Chondrocyte (in vitro differentiated cells): Measurements from ENCODE around the gene YAP1. TPM values are rescaled to one million over a fixed set of nuclear protein-coding genes. Genes with fewer than 3 reads are reported as not detected.
A peak's percentile ranks its signal among the peaks of the same experiment; 100 is the strongest.

Experiments
- DNase-seq: peaks from one replicate; pipeline ENCODE4 v3.0.0; 2021; ENCODE audit warnings: mixed read lengths, low spot score
- H3K27ac Mint-ChIP-seq: one replicate; pipeline ENCODE4 v1.8.0; 2021; ENCODE audit warnings: mild to moderate bottlenecking, moderate library complexity, mixed read lengths; ENCODE audit not compliant: unreplicated experiment
- H3K27me3 Mint-ChIP-seq: 2 replicates; pipeline ENCODE4 v1.8.0; 2021; ENCODE audit warnings: low read depth, mixed read lengths
- H3K36me3 Mint-ChIP-seq: 2 replicates; pipeline ENCODE4 v1.8.0; 2021; ENCODE audit warnings: low read depth, mixed read lengths
- H3K4me1 Mint-ChIP-seq: 2 replicates; pipeline ENCODE4 v1.8.0; 2021; ENCODE audit warnings: low read depth, mild to moderate bottlenecking, mixed read lengths
- H3K4me3 Mint-ChIP-seq: one replicate; pipeline ENCODE4 v1.8.0; 2021; ENCODE audit warnings: mild to moderate bottlenecking, moderate library complexity, mixed read lengths; ENCODE audit not compliant: unreplicated experiment
- H3K9me3 Mint-ChIP-seq: 2 replicates; pipeline ENCODE4 v1.8.0; 2021; ENCODE audit warnings: low read depth, mixed read lengths
- CTCF ChIP-seq: fragments of 200-600 bp; sonication (generic); IDR thresholded peaks from 2 replicates; pipeline ENCODE4 v1.5.0; 2021; ENCODE audit warnings: antibody characterized with exemption, mild to moderate bottlenecking, moderate library complexity
- total RNA-seq: library from RNA; stranded (reverse); gene quantifications from 3 replicates; pipeline ENCODE4 v1.2.1, GENCODE V29; 2021

The YAP1 gene
- total RNA-seq, 1 donor from 2014 or later: 114 TPM

- Mint-ChIP-seq H3K4me1 (peaks cover 38% of the 10 kb centered on the region), H3K27ac (peak overlapping the region; percentile 95), H3K4me3 (no peak overlapping the region), H3K36me3 (peaks cover 19% of the 10 kb centered on the region), H3K27me3 (no peaks in the 10 kb centered on the region), H3K9me3 (no peaks in the 10 kb centered on the region)
- TF ChIP-seq CTCF: no peak
- no peak for DNase-seq
These were observed 69.1 kb downstream of the YAP1 start for GRCh38 chr11:102179371-102179770.

GRCh38 chr11:102184269-102184987 lies 74.2 kb downstream of the YAP1 start:
- Mint-ChIP-seq H3K27ac (no peak overlapping the region), H3K4me3 (no peak overlapping the region), H3K4me1 (peaks cover 35% of the 10 kb centered on the region), H3K27me3 (no peaks in the 10 kb centered on the region), H3K9me3 (no peaks in the 10 kb centered on the region), H3K36me3 (peaks cover 9% of the 10 kb centered on the region)
- TF ChIP-seq CTCF: no peak
- DNase-seq: no peak

- no peaks in the 10 kb centered on the region for H3K9me3 Mint-ChIP-seq
- TF ChIP-seq CTCF: no peak
- peaks cover 32% of the 10 kb centered on the region for H3K4me1 Mint-ChIP-seq
- no peaks in the 10 kb centered on the region for H3K27me3 Mint-ChIP-seq
- H3K36me3 Mint-ChIP-seq: peaks cover 6% of the 10 kb centered on the region
- H3K27ac Mint-ChIP-seq: peak overlapping the region; percentile 14
- no peak overlapping the region for H3K4me3 Mint-ChIP-seq
- DNase-seq: no peak
These were observed 76.4 kb downstream of the YAP1 start for GRCh38 chr11:102186551-102187191.

GRCh38 chr11:102187416-102188151 lies 77.3 kb downstream of the YAP1 start:
- peak overlapping the region; percentile 22 for H3K27ac Mint-ChIP-seq
- H3K27me3 Mint-ChIP-seq: no peaks in the 10 kb centered on the region
- DNase-seq: no peak
- TF ChIP-seq CTCF: no peak
- peaks cover 32% of the 10 kb centered on the region for H3K4me1 Mint-ChIP-seq
- H3K4me3 Mint-ChIP-seq: no peak overlapping the region
- no peaks in the 10 kb centered on the region for H3K9me3 Mint-ChIP-seq
- H3K36me3 Mint-ChIP-seq: peaks cover 6% of the 10 kb centered on the region

GRCh38 chr11:102188488-102188887 lies 78.2 kb downstream of the YAP1 start:
- no peak for TF ChIP-seq CTCF
- no peak for DNase-seq
- Mint-ChIP-seq H3K36me3 (peaks cover under 1% of the 10 kb centered on the region), H3K4me1 (peaks cover 25% of the 10 kb centered on the region), H3K27ac (no peak overlapping the region), H3K4me3 (no peak overlapping the region), H3K9me3 (no peaks in the 10 kb centered on the region), H3K27me3 (no peaks in the 10 kb centered on the region)
